H1 (cell line): ENCODE data around the gene DPF3. TPM values are rescaled to one million over a fixed set of nuclear protein-coding genes. Genes with fewer than 3 reads are reported as not detected.

ENCODE experiments used
- CTCF ChIA-PET: fragments of 300-600 bp; sonication (Branson Sonifier 250); formaldehyde crosslinking; loops from one replicate; lab custom pipeline; 2021; ENCODE audit not compliant: partially characterized antibody; lab: Charles Lee
- POLR2A ChIA-PET: fragments of 300-600 bp; sonication (Branson Sonifier 250); formaldehyde crosslinking; loops from one replicate; lab custom pipeline; 2021; ENCODE audit warnings: inconsistent platforms; ENCODE audit not compliant: partially characterized antibody; lab: Charles Lee
- DNase-seq, 2 experiments: peaks; one replicate each; pipeline versions ENCODE4 v3.0.0 to v3.0.0-alpha.2; 2010 to 2022; ENCODE audit warnings: low spot score in 2 of 2, low read depth in 1 of 2, mixed read lengths in 1 of 2
- FAIRE-seq: peaks from 2 replicates; lab custom pipeline; 2011; peaks lifted over from hg19 to GRCh38; lab: Jason Lieb, UNC
- H2AFZ ChIP-seq: 2 replicates; pipeline ENCODE4 v1.8.1; 2012; ENCODE audit warnings: low read length, inconsistent platforms
- H2AK5ac ChIP-seq: 2 replicates; pipeline ENCODE4 v1.6.1; 2013; ENCODE audit warnings: low read depth, low read length
- H2BK120ac ChIP-seq: replicated peaks from 2 replicates; pipeline ENCODE3; 2013; ENCODE audit warnings: low read depth, low read length, inconsistent platforms
- H2BK12ac ChIP-seq: 2 replicates; pipeline ENCODE4 v1.6.1; 2013; ENCODE audit warnings: low read depth, low read length
- H2BK15ac ChIP-seq: 2 replicates; pipeline ENCODE4 v1.6.1; 2013; ENCODE audit warnings: low read length
- H2BK20ac ChIP-seq: 2 replicates; pipeline ENCODE4 v1.6.1; 2013; ENCODE audit warnings: low read length
- H2BK5ac ChIP-seq: 2 replicates; pipeline ENCODE4 v1.6.1; 2013; ENCODE audit warnings: low read depth, low read length
- H3K14ac ChIP-seq: 2 replicates; pipeline ENCODE4 v1.6.1; 2013; ENCODE audit warnings: inconsistent platforms; ENCODE audit not compliant: insufficient read length
- H3K18ac ChIP-seq: 2 replicates; pipeline ENCODE4 v1.6.1; 2013; ENCODE audit warnings: low read length; ENCODE audit errors: extremely low read depth
- H3K23ac ChIP-seq: 2 replicates; pipeline ENCODE4 v1.6.1; 2013; ENCODE audit warnings: inconsistent platforms; ENCODE audit not compliant: insufficient read length
- H3K23me2 ChIP-seq: 2 replicates; pipeline ENCODE4 v1.6.1; 2013; ENCODE audit warnings: low read depth, low read length
- H3K27ac ChIP-seq: 2 replicates; pipeline ENCODE4 v1.6.1; 2011; ENCODE audit warnings: low read depth, low read length, inconsistent platforms
- H3K27me3 ChIP-seq, 4 experiments: replicated peaks in 1 of 4; 1 replicate in 1 of 4; 2 replicates in 3 of 4; pipeline versions ENCODE4 v1.6.1 to v1.8.1; 2011 to 2013; ENCODE audit warnings: low read length in 3 of 4, mild to moderate bottlenecking in 3 of 4, inconsistent platforms in 2 of 4, mixed read lengths in 2 of 4, moderate library complexity in 1 of 4; ENCODE audit not compliant: control insufficient read depth in 3 of 4, insufficient read depth in 3 of 4; ENCODE audit errors: extremely low read depth in 1 of 4
- H3K36me3 ChIP-seq, 4 experiments: 2 replicates each; pipeline versions ENCODE4 v1.6.1 to v1.8.1; 2011 to 2013; ENCODE audit warnings: mild to moderate bottlenecking in 4 of 4, low read length in 3 of 4, moderate library complexity in 2 of 4, control low read depth in 1 of 4, inconsistent platforms in 1 of 4; ENCODE audit not compliant: insufficient read depth in 4 of 4, control insufficient read depth in 2 of 4
- H3K4ac ChIP-seq: replicated peaks from 2 replicates; pipeline ENCODE3; 2013; ENCODE audit warnings: low read length, low read depth, mixed read lengths, inconsistent platforms; ENCODE audit not compliant: insufficient read length
- H3K4me1 ChIP-seq, 4 experiments: replicated peaks in 1 of 4; 1 replicate in 1 of 4; 2 replicates in 3 of 4; pipeline versions ENCODE4 v1.6.1 to v1.8.1; 2011 to 2013; ENCODE audit warnings: low read length in 3 of 4, inconsistent platforms in 2 of 4, mixed read lengths in 1 of 4; ENCODE audit not compliant: insufficient read depth in 4 of 4, control insufficient read depth in 3 of 4
- H3K4me2 ChIP-seq, 2 experiments: 2 replicates each; pipeline versions ENCODE4 v1.6.1 to v1.8.1; 2011 to 2013; ENCODE audit warnings: low read depth in 2 of 2, low read length in 2 of 2, control low read depth in 1 of 2, inconsistent platforms in 1 of 2, mild to moderate bottlenecking in 1 of 2; ENCODE audit not compliant: insufficient read depth in 1 of 2
- H3K4me3 ChIP-seq, 4 experiments: fragments of 200-600, 300-600 bp in 1 of 4; sonication (generic), shearing (Covaris generic), sonication (Bioruptor Twin) in 1 of 4; 2 replicates each; pipeline versions ENCODE4 v1.5.1 to v1.8.1; 2011 to 2016; ENCODE audit warnings: low read length in 4 of 4, low read depth in 3 of 4, control low read depth in 2 of 4, inconsistent platforms in 2 of 4, mild to moderate bottlenecking in 2 of 4, mixed read lengths in 1 of 4, moderate library complexity in 1 of 4; ENCODE audit not compliant: insufficient read depth in 2 of 4; ENCODE audit errors: extremely low read depth in 1 of 4
- H3K56ac ChIP-seq: replicated peaks from 2 replicates; pipeline ENCODE3; 2013; ENCODE audit warnings: low read depth, mild to moderate bottlenecking, mixed read lengths, low read length, inconsistent platforms; ENCODE audit not compliant: insufficient read length
- H3K79me1 ChIP-seq: 2 replicates; pipeline ENCODE4 v1.6.1; 2013; ENCODE audit warnings: low read depth, low read length, control low read depth
- H3K79me2 ChIP-seq, 2 experiments: 2 replicates each; pipeline versions ENCODE4 v1.6.1 to v1.8.1; 2012 to 2013; ENCODE audit warnings: low read length in 2 of 2, mild to moderate bottlenecking in 2 of 2, inconsistent platforms in 1 of 2; ENCODE audit not compliant: insufficient read depth in 2 of 2, control insufficient read depth in 1 of 2
- H3K9ac ChIP-seq, 4 experiments: replicated peaks in 1 of 4; 1 replicate in 1 of 4; 2 replicates in 3 of 4; pipeline versions ENCODE4 v1.6.1 to v1.8.1; 2011 to 2013; ENCODE audit warnings: low read depth in 3 of 4, low read length in 3 of 4, control low read depth in 2 of 4, mild to moderate bottlenecking in 2 of 4, moderate library complexity in 2 of 4, inconsistent platforms in 1 of 4; ENCODE audit errors: extremely low read depth in 1 of 4
- H3K9me3 ChIP-seq, 2 experiments: 2 replicates each; pipeline versions ENCODE4 v1.6.1 to v1.8.1; 2012 to 2013; ENCODE audit warnings: mild to moderate bottlenecking in 2 of 2, moderate library complexity in 2 of 2, control low read depth in 1 of 2, inconsistent platforms in 1 of 2, low read depth in 1 of 2, low read length in 1 of 2, mixed read lengths in 1 of 2; ENCODE audit not compliant: insufficient read depth in 2 of 2
- H4K20me1 ChIP-seq, 2 experiments: replicated peaks in 1 of 2; 2 replicates each; pipeline versions ENCODE3 to v1.8.1; 2011 to 2013; ENCODE audit warnings: inconsistent platforms in 2 of 2, low read length in 2 of 2, mild to moderate bottlenecking in 1 of 2; ENCODE audit not compliant: insufficient read depth in 2 of 2, control insufficient read depth in 1 of 2
- H4K5ac ChIP-seq: 2 replicates; pipeline ENCODE4 v1.6.1; 2013; ENCODE audit warnings: low read length, low read depth, mixed read lengths, inconsistent platforms; ENCODE audit not compliant: insufficient read length
- H4K8ac ChIP-seq: 2 replicates; pipeline ENCODE4 v1.8.0; 2013; ENCODE audit warnings: mild to moderate bottlenecking, moderate library complexity, low read length, inconsistent platforms; ENCODE audit not compliant: insufficient read depth; ENCODE audit errors: extremely low read depth
- H4K91ac ChIP-seq: replicated peaks from 2 replicates; pipeline ENCODE3; 2013; ENCODE audit warnings: low read length, mixed read lengths, inconsistent platforms; ENCODE audit not compliant: insufficient read length
- BACH1 ChIP-seq: IDR thresholded peaks from 2 replicates; pipeline ENCODE4 v1.6.1; 2012; ENCODE audit warnings: low read length, improper control_type of control experiment
- BCL11A ChIP-seq, 2 experiments: IDR thresholded peaks; one replicate each; pipeline ENCODE4 v1.6.1; 2011; ENCODE audit warnings: low read depth in 2 of 2, low read length in 2 of 2, mild to moderate bottlenecking in 2 of 2
- EP300 ChIP-seq, 2 experiments: IDR thresholded peaks; 1 replicate in 1 of 2; 2 replicates in 1 of 2; pipeline ENCODE4 v1.6.1; 2011 to 2012; ENCODE audit warnings: low read depth in 2 of 2, low read length in 2 of 2, mild to moderate bottlenecking in 2 of 2, borderline replicate concordance in 1 of 2, inconsistent platforms in 1 of 2, moderate library complexity in 1 of 2
- NANOG ChIP-seq: IDR thresholded peaks from 2 replicates; pipeline ENCODE4 v1.6.1; 2011; ENCODE audit warnings: low read length, low read depth, mild to moderate bottlenecking, inconsistent platforms; ENCODE audit not compliant: insufficient read depth, poor library complexity, severe bottlenecking
- RAD21 ChIP-seq, 2 experiments: IDR thresholded peaks in 1 of 2; conservative IDR thresholded peaks in 1 of 2; 2 replicates each; pipeline ENCODE4 v1.6.1; 2011; ENCODE audit warnings: low read depth in 2 of 2, low read length in 2 of 2, improper control_type of control experiment in 1 of 2, inconsistent platforms in 1 of 2, mild to moderate bottlenecking in 1 of 2, moderate library complexity in 1 of 2
- SIN3A ChIP-seq, 2 experiments: IDR thresholded peaks in 1 of 2; conservative IDR thresholded peaks in 1 of 2; 2 replicates each; pipeline ENCODE4 v1.6.1; 2011 to 2012; ENCODE audit warnings: low read length in 2 of 2, improper control_type of control experiment in 1 of 2, low read depth in 1 of 2, mild to moderate bottlenecking in 1 of 2
- SP4 ChIP-seq: IDR thresholded peaks from 2 replicates; pipeline ENCODE4 v1.6.1; 2012; ENCODE audit warnings: low read length, inconsistent platforms
- TEAD4 ChIP-seq: IDR thresholded peaks from 2 replicates; pipeline ENCODE4 v1.6.1; 2012; ENCODE audit warnings: low read depth, low read length, inconsistent platforms, mixed read lengths
- WGBS, 2 experiments: shearing (Covaris generic) in 1 of 2; methylation state at CpG; one replicate each; pipeline versions ENCODE4 v1.1.6 to v1.1.7; 2013 to 2015; ENCODE audit warnings: low lambda C conversion rate in 2 of 2, mixed read lengths in 2 of 2, inconsistent platforms in 1 of 2, low coverage in 1 of 2, missing lambda C conversion rate in 1 of 2; ENCODE audit not compliant: insufficient replicate concordance in 2 of 2, insufficient coverage in 1 of 2, insufficient read length in 1 of 2; ENCODE audit errors: extremely low coverage in 1 of 2, missing lambda C conversion rate in 1 of 2; 5-methylcytosine and 5-hydroxymethylcytosine counted together
- polyA plus RNA-seq, 7 experiments: library from polyadenylated mRNA; depleted of rRNA in 3 of 7; stranded (reverse) in 5 of 7; unstranded in 2 of 7; fragments of >200 nt in 5 of 7; fragments of 200-250 nt in 2 of 7; gene quantifications; 1 replicate in 5 of 7; 2 replicates in 1 of 7; 4 replicates in 1 of 7; pipeline versions ENCODE4 v1.2.1 to v1.2.3, GENCODE V29; 2011 to 2013; ENCODE audit warnings: missing spikeins in 2 of 7, mixed read lengths in 2 of 7
- total RNA-seq: library from RNA; stranded (reverse); fragmentation: NEBNext Ultra II Directional; extraction: Animal tissue kit (Norgen Biotek cat#: 25700); gene quantifications from 2 replicates; pipeline ENCODE4 v1.2.1, GENCODE V29; 2021

Gene DPF3
- total and polyA plus RNA-seq, 2 of the 8 experiments (the other 6 are each of a cell fraction or from before 2014, with no cell fraction given) = 0.19 TPM; not detected in 1

DNA sequence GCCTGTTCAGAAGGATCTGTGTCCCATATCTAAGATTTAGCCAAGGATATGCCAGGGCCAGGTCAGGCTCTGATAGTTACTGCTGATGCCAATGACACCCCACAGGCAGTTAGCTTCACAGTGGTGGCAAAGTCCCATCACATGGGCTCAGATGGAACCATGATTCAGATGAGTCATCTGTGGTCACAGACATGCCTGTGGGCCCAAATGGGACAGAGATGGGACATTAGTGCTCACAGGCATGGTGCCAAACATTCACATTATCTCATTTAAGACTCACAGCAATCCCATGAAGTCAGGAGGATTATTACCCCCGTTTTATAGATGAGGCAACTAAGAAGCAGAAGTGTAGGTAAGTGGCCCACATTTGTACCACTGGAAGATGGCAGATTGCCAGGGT lies 207.8 kb downstream of the DPF3 start:
- H3K27me3 ChIP-seq = no peaks in the 10 kb centered on the region
- no peak overlapping the region for H3K23ac ChIP-seq
- TF ChIP-seq SP4 (no peak), SIN3A (conservative IDR thresholded peaks at IDR 0.05 in 1 of 2, IDR thresholded peaks at IDR 0.05 in 1 of 2; ENCODE audit: low read depth in 1 of 2, low read length in 2 of 2) (no peak), BCL11A (IDR thresholded peaks at IDR 0.05; ENCODE audit: low read depth in 2 of 2, low read length in 2 of 2) (no peak), RAD21 (IDR thresholded peaks at IDR 0.05 in 1 of 2, conservative IDR thresholded peaks at IDR 0.05 in 1 of 2; ENCODE audit: low read depth in 2 of 2, low read length in 2 of 2) (no peak), TEAD4 (no peak), EP300 (IDR thresholded peaks at IDR 0.05; ENCODE audit: borderline replicate concordance in 1 of 2, low read depth in 2 of 2, low read length in 2 of 2) (no peak), NANOG (no peak), BACH1 (no peak)
- no peak overlapping the region for H3K9ac ChIP-seq
- H4K20me1 ChIP-seq = peaks cover 0 to 2% of the 10 kb centered on the region in 2 experiments
- H3K4me3 ChIP-seq = no peak overlapping the region
- no peak overlapping the region for H3K4ac ChIP-seq
- no peak overlapping the region for H2AFZ ChIP-seq
- no peak overlapping the region for H2BK12ac ChIP-seq
- H2BK20ac ChIP-seq = no peak overlapping the region
- POLR2A ChIA-PET = no interaction called here
- no peak for FAIRE-seq
- H3K36me3 ChIP-seq = no peaks in the 10 kb centered on the region
- H3K79me2 ChIP-seq = no peaks in the 10 kb centered on the region
- no peaks in the 10 kb centered on the region for H3K9me3 ChIP-seq
- H2BK120ac ChIP-seq = no peak overlapping the region
- no peak overlapping the region for H3K27ac ChIP-seq
- no peak overlapping the region for H2AK5ac ChIP-seq
- H3K79me1 ChIP-seq = no peaks in the 10 kb centered on the region
- no peak overlapping the region for H2BK15ac ChIP-seq
- H3K4me2 ChIP-seq = no peak overlapping the region
- no peak overlapping the region for H4K91ac ChIP-seq
- no peak overlapping the region for H4K8ac ChIP-seq
- no peak overlapping the region for H3K18ac ChIP-seq
- no peak overlapping the region for H3K56ac ChIP-seq
- DNase-seq = no peak
- CTCF ChIA-PET = no interaction called here
- WGBS, 2 experiments = 75% methylated on average over 1 of the region's 1 CpG; no CpG with 5 or more reads in 1 of the 2 experiments
- no peak overlapping the region for H3K14ac ChIP-seq
- H2BK5ac ChIP-seq = no peak overlapping the region
- H3K4me1 ChIP-seq = peaks cover 0 to 7% (median 3%) of the 10 kb centered on the region in 4 experiments; a peak in 2 of 7 replicates
- H3K23me2 ChIP-seq = peaks cover 3% of the 10 kb centered on the region; the same call in 1 of the 2 replicates
- no peak overlapping the region for H4K5ac ChIP-seq
